HL-60 (cell line): ENCODE results near the gene WDR43.

Experiments used
- DNase-seq, 2 experiments: peaks; one replicate each; pipeline ENCODE4 v3.0.0-alpha.2; 2010 to 2020; ENCODE audit warnings: low read depth in 1 of 2, low spot score in 1 of 2
- H3K27ac ChIP-seq: fragments of 250-450 bp; sonication (Bioruptor Pico); replicated peaks from 2 replicates; pipeline ENCODE4 v1.5.1; 2020; ENCODE audit warnings: mild to moderate bottlenecking, moderate library complexity
- H3K27me3 ChIP-seq: fragments of 250-450 bp; sonication (Bioruptor Pico); 2 replicates; pipeline ENCODE4 v1.5.1; 2021; ENCODE audit warnings: mild to moderate bottlenecking, moderate library complexity; ENCODE audit not compliant: insufficient read depth, poor library complexity, severe bottlenecking
- H3K4me3 ChIP-seq: replicated peaks from 2 replicates; pipeline ENCODE4 v1.5.1; 2011; ENCODE audit warnings: mild to moderate bottlenecking, control low read depth, low read length; ENCODE audit not compliant: insufficient read depth
- GABPA ChIP-seq: IDR thresholded peaks from 2 replicates; pipeline ENCODE4 v1.6.1; 2012; ENCODE audit warnings: low read depth
- POLR2AphosphoS5 ChIP-seq: IDR thresholded peaks from 2 replicates; pipeline ENCODE4 v1.6.1; 2012; ENCODE audit warnings: low read depth
- SPI1 ChIP-seq: IDR thresholded peaks from 2 replicates; pipeline ENCODE4 v1.6.1; 2012; ENCODE audit warnings: low read depth, mild to moderate bottlenecking, borderline replicate concordance
- TF ChIP-seq, protein P1 (sequence below): IDR thresholded peaks from one replicate; pipeline ENCODE4 v1.5.1; 2011; ENCODE audit warnings: low read length, control low read depth, inconsistent platforms; ENCODE audit not compliant: insufficient read depth
- TF ChIP-seq, protein P2 (sequence below): IDR thresholded peaks from 2 replicates; pipeline ENCODE4 v1.6.1; 2012; ENCODE audit warnings: low read depth; ENCODE audit not compliant: insufficient replicate concordance

The WDR43 gene

GRCh38 chr2:28949617-28950305, 55.3 kb downstream of the WDR43 start:
- TF ChIP-seq, protein P1, sequence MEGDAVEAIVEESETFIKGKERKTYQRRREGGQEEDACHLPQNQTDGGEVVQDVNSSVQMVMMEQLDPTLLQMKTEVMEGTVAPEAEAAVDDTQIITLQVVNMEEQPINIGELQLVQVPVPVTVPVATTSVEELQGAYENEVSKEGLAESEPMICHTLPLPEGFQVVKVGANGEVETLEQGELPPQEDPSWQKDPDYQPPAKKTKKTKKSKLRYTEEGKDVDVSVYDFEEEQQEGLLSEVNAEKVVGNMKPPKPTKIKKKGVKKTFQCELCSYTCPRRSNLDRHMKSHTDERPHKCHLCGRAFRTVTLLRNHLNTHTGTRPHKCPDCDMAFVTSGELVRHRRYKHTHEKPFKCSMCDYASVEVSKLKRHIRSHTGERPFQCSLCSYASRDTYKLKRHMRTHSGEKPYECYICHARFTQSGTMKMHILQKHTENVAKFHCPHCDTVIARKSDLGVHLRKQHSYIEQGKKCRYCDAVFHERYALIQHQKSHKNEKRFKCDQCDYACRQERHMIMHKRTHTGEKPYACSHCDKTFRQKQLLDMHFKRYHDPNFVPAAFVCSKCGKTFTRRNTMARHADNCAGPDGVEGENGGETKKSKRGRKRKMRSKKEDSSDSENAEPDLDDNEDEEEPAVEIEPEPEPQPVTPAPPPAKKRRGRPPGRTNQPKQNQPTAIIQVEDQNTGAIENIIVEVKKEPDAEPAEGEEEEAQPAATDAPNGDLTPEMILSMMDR = no peak
- TF ChIP-seq POLR2AphosphoS5 = peak; percentile 50
- TF ChIP-seq SPI1 = no peak
- TF ChIP-seq, protein P2, sequence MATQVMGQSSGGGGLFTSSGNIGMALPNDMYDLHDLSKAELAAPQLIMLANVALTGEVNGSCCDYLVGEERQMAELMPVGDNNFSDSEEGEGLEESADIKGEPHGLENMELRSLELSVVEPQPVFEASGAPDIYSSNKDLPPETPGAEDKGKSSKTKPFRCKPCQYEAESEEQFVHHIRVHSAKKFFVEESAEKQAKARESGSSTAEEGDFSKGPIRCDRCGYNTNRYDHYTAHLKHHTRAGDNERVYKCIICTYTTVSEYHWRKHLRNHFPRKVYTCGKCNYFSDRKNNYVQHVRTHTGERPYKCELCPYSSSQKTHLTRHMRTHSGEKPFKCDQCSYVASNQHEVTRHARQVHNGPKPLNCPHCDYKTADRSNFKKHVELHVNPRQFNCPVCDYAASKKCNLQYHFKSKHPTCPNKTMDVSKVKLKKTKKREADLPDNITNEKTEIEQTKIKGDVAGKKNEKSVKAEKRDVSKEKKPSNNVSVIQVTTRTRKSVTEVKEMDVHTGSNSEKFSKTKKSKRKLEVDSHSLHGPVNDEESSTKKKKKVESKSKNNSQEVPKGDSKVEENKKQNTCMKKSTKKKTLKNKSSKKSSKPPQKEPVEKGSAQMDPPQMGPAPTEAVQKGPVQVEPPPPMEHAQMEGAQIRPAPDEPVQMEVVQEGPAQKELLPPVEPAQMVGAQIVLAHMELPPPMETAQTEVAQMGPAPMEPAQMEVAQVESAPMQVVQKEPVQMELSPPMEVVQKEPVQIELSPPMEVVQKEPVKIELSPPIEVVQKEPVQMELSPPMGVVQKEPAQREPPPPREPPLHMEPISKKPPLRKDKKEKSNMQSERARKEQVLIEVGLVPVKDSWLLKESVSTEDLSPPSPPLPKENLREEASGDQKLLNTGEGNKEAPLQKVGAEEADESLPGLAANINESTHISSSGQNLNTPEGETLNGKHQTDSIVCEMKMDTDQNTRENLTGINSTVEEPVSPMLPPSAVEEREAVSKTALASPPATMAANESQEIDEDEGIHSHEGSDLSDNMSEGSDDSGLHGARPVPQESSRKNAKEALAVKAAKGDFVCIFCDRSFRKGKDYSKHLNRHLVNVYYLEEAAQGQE = no peak
- Histone ChIP-seq H3K27ac (no peak overlapping the region), H3K27me3 (no peaks in the 10 kb centered on the region), H3K4me3 (no peak overlapping the region)
- peak; percentile 23 to 32 for DNase-seq

DNA sequence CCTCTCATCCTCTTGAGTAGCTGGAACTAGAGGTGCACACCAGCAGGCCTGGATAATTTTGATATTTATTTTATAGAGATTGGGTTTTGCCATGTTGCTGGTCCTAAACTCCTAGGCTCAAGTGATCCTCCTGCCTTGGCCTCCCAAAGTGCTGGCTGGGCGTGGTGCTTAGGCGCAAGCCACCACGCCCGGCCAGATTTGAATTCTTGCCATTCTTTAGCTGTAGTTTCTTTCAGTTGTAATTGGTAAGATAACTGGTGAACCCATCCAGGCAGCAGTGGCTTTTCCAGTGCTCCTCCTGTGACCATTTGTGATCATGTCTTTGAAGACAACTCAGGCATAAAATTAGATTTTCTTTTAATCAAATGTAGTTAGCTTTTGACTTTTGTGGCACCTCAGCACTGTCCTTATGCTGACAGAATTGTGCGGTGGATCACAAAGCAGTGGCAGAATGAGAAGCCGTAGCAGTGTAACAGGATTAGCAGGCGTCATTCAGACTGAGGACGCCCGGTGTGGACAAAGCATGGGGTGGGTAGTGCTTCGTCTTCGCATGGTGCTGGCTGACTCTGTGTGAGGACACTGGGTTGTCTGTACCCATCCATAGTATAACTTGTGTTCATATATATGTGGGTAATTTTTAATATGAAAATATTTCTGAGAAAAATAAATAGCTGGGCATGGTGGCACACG, 56.6 kb downstream of the WDR43 start:
- Histone ChIP-seq H3K27me3 (no peaks in the 10 kb centered on the region), H3K27ac (peak overlapping the region; percentile 89), H3K4me3 (no peak overlapping the region)
- TF ChIP-seq SPI1 (no peak), GABPA (no peak), POLR2AphosphoS5 (no peak)
- TF ChIP-seq, protein P2 = no peak
- TF ChIP-seq, protein P1 = no peak
- no peak for DNase-seq

GRCh38 chr2:28951910-28952835, 57.7 kb downstream of the WDR43 start:
- Histone ChIP-seq H3K27ac (peak overlapping the region; percentile 89), H3K4me3 (no peak overlapping the region), H3K27me3 (no peaks in the 10 kb centered on the region)
- DNase-seq = peak; percentile 86 to 87
- TF ChIP-seq, protein P2 = peak; percentile 9
- no peak for TF ChIP-seq GABPA
